GM12878 (cell line): ENCODE results near the gene CEP128. TPM values are rescaled to one million over a fixed set of nuclear protein-coding genes. Genes with fewer than 3 reads are reported as not detected.

Source experiments
- BACH1 ChIP-seq: fragments of 450-650 bp; IDR thresholded peaks from 2 replicates; pipeline ENCODE4 v1.6.1; 2017; ENCODE audit warnings: mild to moderate bottlenecking, borderline replicate concordance
- ETV6 ChIP-seq, 2 experiments: fragments of 450-650 bp in 1 of 2; IDR thresholded peaks in 1 of 2; conservative IDR thresholded peaks in 1 of 2; 2 replicates each; pipeline ENCODE4 v1.6.1; 2014; ENCODE audit warnings: antibody characterized with exemption in 1 of 2, borderline replicate concordance in 1 of 2, low read depth in 1 of 2, mild to moderate bottlenecking in 1 of 2, moderate library complexity in 1 of 2
- HDGF ChIP-seq: fragments of 450-650 bp; IDR thresholded peaks from 2 replicates; pipeline ENCODE4 v1.6.1; 2016; ENCODE audit warnings: antibody characterized with exemption
- NR2C1 ChIP-seq: fragments of 450-650 bp; IDR thresholded peaks from 2 replicates; pipeline ENCODE4 v1.6.1; 2017; ENCODE audit warnings: antibody characterized with exemption, mild to moderate bottlenecking, moderate library complexity
- RAD51 ChIP-seq: fragments of 450-650 bp; IDR thresholded peaks from 2 replicates; pipeline ENCODE4 v1.6.1; 2016; ENCODE audit warnings: moderate library complexity, mild to moderate bottlenecking, inconsistent platforms
- RFX5 ChIP-seq: IDR thresholded peaks from 2 replicates; pipeline ENCODE4 v1.6.1; 2011; ENCODE audit warnings: low read depth, low read length, improper control_type of control experiment
- SIN3A ChIP-seq: IDR thresholded peaks from 2 replicates; pipeline ENCODE4 v1.6.1; 2012; ENCODE audit warnings: low read depth, low read length, improper control_type of control experiment
- SMARCA5 ChIP-seq: fragments of 450-650 bp; IDR thresholded peaks from 2 replicates; pipeline ENCODE4 v1.6.1; 2017; ENCODE audit warnings: mild to moderate bottlenecking
- polyA plus RNA-seq, 11 experiments: library from polyadenylated mRNA; depleted of rRNA in 4 of 11; unstranded in 6 of 11; stranded (reverse) in 5 of 11; fragments of >200 nt; fragmentation: Nextera tagmentation in 4 of 11; fragmentation: Illumina TruSeq in 1 of 11; extraction: Ambion mirVana in 4 of 11; extraction: Trizol in 1 of 11; gene quantifications; 1 replicate in 1 of 11; 2 replicates in 10 of 11; pipeline versions ENCODE4 v1.2.1 to v1.2.3, GENCODE V29; 2011 to 2016; ENCODE audit warnings: inconsistent platforms in 2 of 11, missing spikeins in 2 of 11, low read depth in 1 of 11
- total RNA-seq, 4 experiments: library from RNA; depleted of rRNA in 3 of 4; stranded (reverse); fragments of >200 nt in 3 of 4; fragmentation: Illumina TruSeq in 1 of 4; extraction: Trizol in 1 of 4; gene quantifications; 2 replicates each; pipeline versions ENCODE4 v1.2.1 to v1.2.3, GENCODE V29; 2013 to 2021
- TF ChIP-seq, protein P1 (sequence below): fragments of 450-650 bp; IDR thresholded peaks from 2 replicates; pipeline ENCODE4 v1.6.1; 2016; ENCODE audit warnings: mild to moderate bottlenecking
- TF ChIP-seq, protein P2 (sequence below): fragments of 450-650 bp; IDR thresholded peaks from 2 replicates; pipeline ENCODE4 v1.6.1; 2018; ENCODE audit warnings: mild to moderate bottlenecking, low read depth, moderate library complexity; ENCODE audit not compliant: partially characterized antibody
- TF ChIP-seq, protein P3 (sequence below): fragments of 450-650 bp; IDR thresholded peaks from 2 replicates; pipeline ENCODE4 v1.6.1; 2017; ENCODE audit warnings: mild to moderate bottlenecking, moderate library complexity
- TF ChIP-seq, protein P4 (sequence below): IDR thresholded peaks from 2 replicates; pipeline ENCODE4 v1.6.1; 2012; ENCODE audit warnings: improper control_type of control experiment, low read depth, low read length; ENCODE audit not compliant: insufficient replicate concordance

The CEP128 gene
- total and polyA plus RNA-seq, 10 of the 15 experiments (the other 5 are each of a cell fraction or from before 2014, with no cell fraction given): 1.1 to 6.7 (median 3.4) TPM

DNA sequence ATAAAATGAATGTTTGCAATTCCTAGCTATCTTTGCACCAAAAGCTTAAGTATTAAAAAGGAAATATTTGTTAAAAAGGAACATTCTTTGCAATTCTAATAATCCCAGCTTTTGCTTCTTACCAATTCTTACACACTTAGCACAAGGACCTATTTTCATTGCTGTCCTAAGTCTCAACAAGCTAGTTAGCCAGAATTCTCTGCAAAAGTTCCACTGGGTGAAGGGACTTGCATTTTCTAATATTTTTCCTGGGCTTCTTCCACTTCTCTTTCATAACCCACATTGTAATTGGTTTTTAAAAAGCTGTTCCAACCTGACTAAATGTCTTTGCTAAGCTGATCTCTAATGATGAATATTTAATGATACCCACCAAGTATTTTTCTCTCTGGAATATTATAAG, 422.5 kb downstream of the CEP128 start (continued):
- TF ChIP-seq ETV6 (conservative IDR thresholded peaks at IDR 0.05 in 1 of 2, IDR thresholded peaks at IDR 0.05 in 1 of 2; ENCODE audit: borderline replicate concordance in 1 of 2, low read depth in 1 of 2) (no peak), RFX5 (no peak), BACH1 (no peak), SMARCA5 (no peak), RAD51 (no peak), NR2C1 (no peak), SIN3A (no peak), HDGF (no peak)
- TF ChIP-seq, protein P1, sequence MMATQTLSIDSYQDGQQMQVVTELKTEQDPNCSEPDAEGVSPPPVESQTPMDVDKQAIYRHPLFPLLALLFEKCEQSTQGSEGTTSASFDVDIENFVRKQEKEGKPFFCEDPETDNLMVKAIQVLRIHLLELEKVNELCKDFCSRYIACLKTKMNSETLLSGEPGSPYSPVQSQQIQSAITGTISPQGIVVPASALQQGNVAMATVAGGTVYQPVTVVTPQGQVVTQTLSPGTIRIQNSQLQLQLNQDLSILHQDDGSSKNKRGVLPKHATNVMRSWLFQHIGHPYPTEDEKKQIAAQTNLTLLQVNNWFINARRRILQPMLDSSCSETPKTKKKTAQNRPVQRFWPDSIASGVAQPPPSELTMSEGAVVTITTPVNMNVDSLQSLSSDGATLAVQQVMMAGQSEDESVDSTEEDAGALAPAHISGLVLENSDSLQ: no peak
- TF ChIP-seq, protein P2, sequence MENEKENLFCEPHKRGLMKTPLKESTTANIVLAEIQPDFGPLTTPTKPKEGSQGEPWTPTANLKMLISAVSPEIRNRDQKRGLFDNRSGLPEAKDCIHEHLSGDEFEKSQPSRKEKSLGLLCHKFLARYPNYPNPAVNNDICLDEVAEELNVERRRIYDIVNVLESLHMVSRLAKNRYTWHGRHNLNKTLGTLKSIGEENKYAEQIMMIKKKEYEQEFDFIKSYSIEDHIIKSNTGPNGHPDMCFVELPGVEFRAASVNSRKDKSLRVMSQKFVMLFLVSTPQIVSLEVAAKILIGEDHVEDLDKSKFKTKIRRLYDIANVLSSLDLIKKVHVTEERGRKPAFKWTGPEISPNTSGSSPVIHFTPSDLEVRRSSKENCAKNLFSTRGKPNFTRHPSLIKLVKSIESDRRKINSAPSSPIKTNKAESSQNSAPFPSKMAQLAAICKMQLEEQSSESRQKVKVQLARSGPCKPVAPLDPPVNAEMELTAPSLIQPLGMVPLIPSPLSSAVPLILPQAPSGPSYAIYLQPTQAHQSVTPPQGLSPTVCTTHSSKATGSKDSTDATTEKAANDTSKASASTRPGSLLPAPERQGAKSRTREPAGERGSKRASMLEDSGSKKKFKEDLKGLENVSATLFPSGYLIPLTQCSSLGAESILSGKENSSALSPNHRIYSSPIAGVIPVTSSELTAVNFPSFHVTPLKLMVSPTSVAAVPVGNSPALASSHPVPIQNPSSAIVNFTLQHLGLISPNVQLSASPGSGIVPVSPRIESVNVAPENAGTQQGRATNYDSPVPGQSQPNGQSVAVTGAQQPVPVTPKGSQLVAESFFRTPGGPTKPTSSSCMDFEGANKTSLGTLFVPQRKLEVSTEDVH: no peak
- TF ChIP-seq, protein P3, sequence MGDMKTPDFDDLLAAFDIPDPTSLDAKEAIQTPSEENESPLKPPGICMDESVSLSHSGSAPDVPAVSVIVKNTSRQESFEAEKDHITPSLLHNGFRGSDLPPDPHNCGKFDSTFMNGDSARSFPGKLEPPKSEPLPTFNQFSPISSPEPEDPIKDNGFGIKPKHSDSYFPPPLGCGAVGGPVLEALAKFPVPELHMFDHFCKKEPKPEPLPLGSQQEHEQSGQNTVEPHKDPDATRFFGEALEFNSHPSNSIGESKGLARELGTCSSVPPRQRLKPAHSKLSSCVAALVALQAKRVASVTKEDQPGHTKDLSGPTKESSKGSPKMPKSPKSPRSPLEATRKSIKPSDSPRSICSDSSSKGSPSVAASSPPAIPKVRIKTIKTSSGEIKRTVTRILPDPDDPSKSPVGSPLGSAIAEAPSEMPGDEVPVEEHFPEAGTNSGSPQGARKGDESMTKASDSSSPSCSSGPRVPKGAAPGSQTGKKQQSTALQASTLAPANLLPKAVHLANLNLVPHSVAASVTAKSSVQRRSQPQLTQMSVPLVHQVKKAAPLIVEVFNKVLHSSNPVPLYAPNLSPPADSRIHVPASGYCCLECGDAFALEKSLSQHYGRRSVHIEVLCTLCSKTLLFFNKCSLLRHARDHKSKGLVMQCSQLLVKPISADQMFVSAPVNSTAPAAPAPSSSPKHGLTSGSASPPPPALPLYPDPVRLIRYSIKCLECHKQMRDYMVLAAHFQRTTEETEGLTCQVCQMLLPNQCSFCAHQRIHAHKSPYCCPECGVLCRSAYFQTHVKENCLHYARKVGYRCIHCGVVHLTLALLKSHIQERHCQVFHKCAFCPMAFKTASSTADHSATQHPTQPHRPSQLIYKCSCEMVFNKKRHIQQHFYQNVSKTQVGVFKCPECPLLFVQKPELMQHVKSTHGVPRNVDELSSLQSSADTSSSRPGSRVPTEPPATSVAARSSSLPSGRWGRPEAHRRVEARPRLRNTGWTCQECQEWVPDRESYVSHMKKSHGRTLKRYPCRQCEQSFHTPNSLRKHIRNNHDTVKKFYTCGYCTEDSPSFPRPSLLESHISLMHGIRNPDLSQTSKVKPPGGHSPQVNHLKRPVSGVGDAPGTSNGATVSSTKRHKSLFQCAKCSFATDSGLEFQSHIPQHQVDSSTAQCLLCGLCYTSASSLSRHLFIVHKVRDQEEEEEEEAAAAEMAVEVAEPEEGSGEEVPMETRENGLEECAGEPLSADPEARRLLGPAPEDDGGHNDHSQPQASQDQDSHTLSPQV: no peak
- TF ChIP-seq, protein P4, sequence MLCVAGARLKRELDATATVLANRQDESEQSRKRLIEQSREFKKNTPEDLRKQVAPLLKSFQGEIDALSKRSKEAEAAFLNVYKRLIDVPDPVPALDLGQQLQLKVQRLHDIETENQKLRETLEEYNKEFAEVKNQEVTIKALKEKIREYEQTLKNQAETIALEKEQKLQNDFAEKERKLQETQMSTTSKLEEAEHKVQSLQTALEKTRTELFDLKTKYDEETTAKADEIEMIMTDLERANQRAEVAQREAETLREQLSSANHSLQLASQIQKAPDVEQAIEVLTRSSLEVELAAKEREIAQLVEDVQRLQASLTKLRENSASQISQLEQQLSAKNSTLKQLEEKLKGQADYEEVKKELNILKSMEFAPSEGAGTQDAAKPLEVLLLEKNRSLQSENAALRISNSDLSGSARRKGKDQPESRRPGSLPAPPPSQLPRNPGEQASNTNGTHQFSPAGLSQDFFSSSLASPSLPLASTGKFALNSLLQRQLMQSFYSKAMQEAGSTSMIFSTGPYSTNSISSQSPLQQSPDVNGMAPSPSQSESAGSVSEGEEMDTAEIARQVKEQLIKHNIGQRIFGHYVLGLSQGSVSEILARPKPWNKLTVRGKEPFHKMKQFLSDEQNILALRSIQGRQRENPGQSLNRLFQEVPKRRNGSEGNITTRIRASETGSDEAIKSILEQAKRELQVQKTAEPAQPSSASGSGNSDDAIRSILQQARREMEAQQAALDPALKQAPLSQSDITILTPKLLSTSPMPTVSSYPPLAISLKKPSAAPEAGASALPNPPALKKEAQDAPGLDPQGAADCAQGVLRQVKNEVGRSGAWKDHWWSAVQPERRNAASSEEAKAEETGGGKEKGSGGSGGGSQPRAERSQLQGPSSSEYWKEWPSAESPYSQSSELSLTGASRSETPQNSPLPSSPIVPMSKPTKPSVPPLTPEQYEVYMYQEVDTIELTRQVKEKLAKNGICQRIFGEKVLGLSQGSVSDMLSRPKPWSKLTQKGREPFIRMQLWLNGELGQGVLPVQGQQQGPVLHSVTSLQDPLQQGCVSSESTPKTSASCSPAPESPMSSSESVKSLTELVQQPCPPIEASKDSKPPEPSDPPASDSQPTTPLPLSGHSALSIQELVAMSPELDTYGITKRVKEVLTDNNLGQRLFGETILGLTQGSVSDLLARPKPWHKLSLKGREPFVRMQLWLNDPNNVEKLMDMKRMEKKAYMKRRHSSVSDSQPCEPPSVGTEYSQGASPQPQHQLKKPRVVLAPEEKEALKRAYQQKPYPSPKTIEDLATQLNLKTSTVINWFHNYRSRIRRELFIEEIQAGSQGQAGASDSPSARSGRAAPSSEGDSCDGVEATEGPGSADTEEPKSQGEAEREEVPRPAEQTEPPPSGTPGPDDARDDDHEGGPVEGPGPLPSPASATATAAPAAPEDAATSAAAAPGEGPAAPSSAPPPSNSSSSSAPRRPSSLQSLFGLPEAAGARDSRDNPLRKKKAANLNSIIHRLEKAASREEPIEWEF: no peak
